ENCODE data around the gene IFITM5. TPM values are rescaled to one million over a fixed set of nuclear protein-coding genes. Genes with fewer than 3 reads are reported as not detected.

IFITM5 gene
- polyA plus RNA-seq, 1 donor from 2014 or later = not detected

DNA sequence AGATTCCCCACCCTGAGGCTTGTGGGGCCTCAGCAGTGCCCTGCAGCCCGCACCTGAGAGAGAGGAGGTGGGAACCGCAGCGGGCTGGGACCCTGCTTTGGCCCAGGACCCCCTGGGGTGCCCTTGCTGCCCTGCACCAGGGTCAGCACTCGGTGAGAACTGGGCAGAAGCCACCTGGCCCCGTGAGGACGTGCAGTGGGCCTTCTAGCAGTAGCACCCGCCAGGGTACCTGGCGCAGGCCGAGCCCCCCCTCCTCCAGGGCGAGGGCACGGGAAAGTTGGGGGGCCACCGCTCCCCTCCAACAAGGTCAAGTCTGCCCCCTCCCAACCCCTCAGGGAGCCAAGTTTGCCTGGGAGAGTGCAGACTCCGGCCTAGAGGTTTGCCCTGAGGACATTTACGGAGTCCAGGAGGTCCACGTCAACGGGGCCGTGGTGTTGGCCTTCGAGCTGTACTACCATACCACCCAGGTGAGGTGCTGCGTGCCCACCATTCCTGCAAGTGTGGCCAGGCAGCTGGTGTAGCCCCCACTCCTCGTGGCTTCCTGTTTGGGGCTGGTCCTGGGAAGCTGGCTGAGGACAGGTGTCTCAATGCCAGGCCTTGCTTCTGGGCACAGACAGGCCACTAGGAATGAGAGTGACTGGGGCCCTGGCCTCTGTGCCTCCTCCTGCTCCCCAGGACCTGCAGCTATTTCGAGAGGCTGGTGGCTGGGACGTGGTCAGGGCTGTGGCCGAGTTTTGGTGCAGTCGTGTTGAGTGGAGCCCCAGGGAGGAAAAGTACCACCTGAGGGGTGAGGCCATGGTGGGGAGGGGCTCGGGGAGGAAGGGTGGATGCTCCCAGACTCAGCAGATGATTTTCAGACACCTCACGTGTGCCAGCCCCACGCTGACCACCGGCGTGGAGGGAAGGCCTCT, 6.9 kb downstream of the IFITM5 start:
- Histone ChIP-seq H3K9me3 (ENCODE audit: low read length) (no peaks in the 10 kb centered on the region), H3K4me2 (ENCODE audit: low read length) (no peak overlapping the region), H3F3A (ENCODE audit: insufficient read depth, low read length, poor library complexity, severe bottlenecking) (no peaks in the 10 kb centered on the region), H3K27me3 (ENCODE audit: insufficient read depth, low read depth, low read length) (peaks cover 13% of the 10 kb centered on the region), H3K36me3 (ENCODE audit: insufficient read depth, low read length) (no peaks in the 10 kb centered on the region), H3K79me2 (replicated peaks; ENCODE audit: insufficient read depth, low read length) (no peaks in the 10 kb centered on the region), H2AFZ (ENCODE audit: low read depth, low read length) (no peak overlapping the region), H3K9ac (ENCODE audit: low read length) (no peak overlapping the region), H3K4me3 (ENCODE audit: low read length) (no peak overlapping the region), H3K9me2 (ENCODE audit: insufficient read depth, low read length) (no peaks in the 10 kb centered on the region), H4K20me1 (ENCODE audit: insufficient read depth) (no peaks in the 10 kb centered on the region), H3K27ac (ENCODE audit: low read length) (no peak overlapping the region)
- no peak for TF ChIP-seq TAF1 (IDR thresholded peaks at IDR 0.05; ENCODE audit: low read depth)
- TF ChIP-seq MXI1 (conservative IDR thresholded peaks at IDR 0.05; ENCODE audit: poor library complexity, severe bottlenecking) = no peak
- no peak for TF ChIP-seq CTCF (IDR thresholded peaks at IDR 0.05; ENCODE audit: poor library complexity, severe bottlenecking)

DNA sequence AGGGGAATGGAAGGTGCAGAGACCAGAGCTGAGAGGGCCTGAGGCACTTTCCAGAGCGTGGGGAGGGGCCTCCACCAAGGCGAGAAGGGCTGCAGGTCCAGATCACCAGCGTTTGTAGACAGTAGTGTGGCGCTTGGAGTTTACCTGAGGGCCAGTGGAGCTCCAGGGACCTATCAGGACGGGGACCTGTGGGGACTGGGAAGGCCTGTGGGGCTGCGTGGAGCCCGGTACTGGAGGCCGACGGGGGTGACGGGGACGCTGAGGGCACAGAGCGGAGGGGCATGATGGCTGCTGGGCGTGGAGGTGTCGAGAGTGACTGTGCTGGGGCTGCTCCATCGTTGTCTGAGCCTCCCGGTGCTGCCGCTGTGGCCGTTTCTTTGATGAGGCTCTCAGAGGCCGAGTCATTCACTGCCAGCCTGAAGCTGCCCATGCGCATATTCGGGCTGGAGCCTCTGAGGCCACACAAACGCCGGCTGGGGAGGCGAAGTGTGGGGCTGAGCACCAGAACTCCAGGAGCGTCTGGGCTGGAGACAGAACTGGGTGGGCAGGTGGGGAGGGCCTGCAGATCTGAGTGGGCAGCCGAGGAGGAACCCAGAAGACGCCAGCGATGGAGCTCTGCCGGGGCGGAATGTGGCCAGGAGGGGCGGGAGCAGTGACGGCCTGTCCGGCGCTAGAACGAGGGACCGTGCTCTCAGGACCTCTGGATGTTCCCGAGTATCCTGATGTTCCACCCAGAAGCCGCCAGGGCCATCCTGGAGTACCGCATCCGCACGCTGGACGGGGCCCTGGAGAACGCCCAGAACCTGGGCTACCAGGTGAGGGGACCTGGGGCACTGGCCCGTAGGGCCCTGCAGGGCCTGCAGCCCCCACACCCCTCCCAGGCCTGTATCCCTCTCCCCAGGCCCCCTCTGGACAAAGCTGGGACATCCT, 7.8 kb downstream of the IFITM5 start:
- Histone ChIP-seq H4K20me1 (ENCODE audit: insufficient read depth) (no peaks in the 10 kb centered on the region), H3K9ac (ENCODE audit: low read length) (no peak overlapping the region), H3K4me3 (ENCODE audit: low read length) (no peak overlapping the region), H3K9me3 (ENCODE audit: low read length) (no peaks in the 10 kb centered on the region), H3F3A (ENCODE audit: insufficient read depth, low read length, poor library complexity, severe bottlenecking) (no peaks in the 10 kb centered on the region), H3K27me3 (ENCODE audit: insufficient read depth, low read depth, low read length) (peaks cover 19% of the 10 kb centered on the region), H2AFZ (ENCODE audit: low read depth, low read length) (no peak overlapping the region), H3K4me2 (ENCODE audit: low read length) (no peak overlapping the region), H3K27ac (ENCODE audit: low read length) (no peak overlapping the region), H3K9me2 (ENCODE audit: insufficient read depth, low read length) (no peaks in the 10 kb centered on the region), H3K79me2 (replicated peaks; ENCODE audit: insufficient read depth, low read length) (no peaks in the 10 kb centered on the region), H3K36me3 (ENCODE audit: insufficient read depth, low read length) (no peaks in the 10 kb centered on the region)
- no peak for TF ChIP-seq MXI1 (conservative IDR thresholded peaks at IDR 0.05; ENCODE audit: poor library complexity, severe bottlenecking)
- no peak for TF ChIP-seq SMC3 (conservative IDR thresholded peaks at IDR 0.05; ENCODE audit: poor library complexity)
- TF ChIP-seq EP300 (conservative IDR thresholded peaks at IDR 0.05; ENCODE audit: poor library complexity, severe bottlenecking) = no peak
- no peak for TF ChIP-seq EZH2 (IDR thresholded peaks at IDR 0.05; ENCODE audit: borderline replicate concordance, insufficient read depth, low read length, poor library complexity, severe bottlenecking)
- no peak for TF ChIP-seq POLR2AphosphoS5 (IDR thresholded peaks at IDR 0.05)
- no peak for TF ChIP-seq RAD21 (conservative IDR thresholded peaks at IDR 0.05)
- TF ChIP-seq TAF1 (IDR thresholded peaks at IDR 0.05; ENCODE audit: low read depth) = no peak
- no peak for TF ChIP-seq CTCF (IDR thresholded peaks at IDR 0.05; ENCODE audit: poor library complexity, severe bottlenecking)
- no peak for TF ChIP-seq REST (IDR thresholded peaks at IDR 0.05; ENCODE audit: borderline replicate concordance)
